Naive B cell (primary cell): Measurements from ENCODE around the gene MTA1. TPM values are rescaled to one million over a fixed set of nuclear protein-coding genes. Genes with fewer than 3 reads are reported as not detected.

Experiments
- ATAC-seq, 2 donors: fragments of 150-1000 bp; cut with Tn5 transposase; 2 replicates each; pipeline ENCODE4 v1.10.0; 2021; ENCODE audit warnings: low read depth in 2 of 2, mild to moderate bottlenecking in 2 of 2, moderate library complexity in 2 of 2
- DNase-seq: peaks from one replicate; pipeline ENCODE4 v3.0.0; 2022
- H3K27ac Mint-ChIP-seq, 6 donors: one replicate each; pipeline ENCODE4 v1.8.0; 2020 to 2022; ENCODE audit warnings: mild to moderate bottlenecking in 6 of 6, mixed read lengths in 6 of 6, moderate library complexity in 5 of 6, inconsistent platforms in 2 of 6
- H3K27me3 Mint-ChIP-seq, 3 donors: one replicate each; pipeline ENCODE4 v1.8.0; 2021 to 2022; ENCODE audit warnings: mixed read lengths in 3 of 3, mild to moderate bottlenecking in 1 of 3
- H3K36me3 Mint-ChIP-seq, 2 donors: one replicate each; pipeline ENCODE4 v1.8.0; 2020 to 2022; ENCODE audit warnings: mixed read lengths in 2 of 2, inconsistent platforms in 1 of 2, mild to moderate bottlenecking in 1 of 2
- H3K4me1 Mint-ChIP-seq, 3 donors: one replicate each; pipeline ENCODE4 v1.8.0; 2020 to 2022; ENCODE audit warnings: mixed read lengths in 3 of 3, inconsistent platforms in 1 of 3, mild to moderate bottlenecking in 1 of 3, moderate library complexity in 1 of 3
- H3K4me3 Mint-ChIP-seq, 8 donors: one replicate each; pipeline ENCODE4 v1.8.0; 2020 to 2022; ENCODE audit warnings: mild to moderate bottlenecking in 8 of 8, mixed read lengths in 8 of 8, moderate library complexity in 8 of 8, inconsistent platforms in 2 of 8
- H3K9me3 Mint-ChIP-seq, 7 donors: one replicate each; pipeline ENCODE4 v1.8.0; 2020 to 2022; ENCODE audit warnings: mixed read lengths in 7 of 7, mild to moderate bottlenecking in 5 of 7, inconsistent platforms in 2 of 7, moderate library complexity in 1 of 7
- polyA plus RNA-seq, 6 donors: library from polyadenylated mRNA; unstranded; fragments of 300-500 nt; fragmentation: Illumina TruSeq; gene quantifications; one replicate each; pipeline ENCODE4 v1.2.3, GENCODE V29; 2021; ENCODE audit warnings: low read depth in 6 of 6

The MTA1 gene
- polyA plus RNA-seq = 1 to 10 TPM; 3.3 to 6.3 (median 4.7) TPM

DNA sequence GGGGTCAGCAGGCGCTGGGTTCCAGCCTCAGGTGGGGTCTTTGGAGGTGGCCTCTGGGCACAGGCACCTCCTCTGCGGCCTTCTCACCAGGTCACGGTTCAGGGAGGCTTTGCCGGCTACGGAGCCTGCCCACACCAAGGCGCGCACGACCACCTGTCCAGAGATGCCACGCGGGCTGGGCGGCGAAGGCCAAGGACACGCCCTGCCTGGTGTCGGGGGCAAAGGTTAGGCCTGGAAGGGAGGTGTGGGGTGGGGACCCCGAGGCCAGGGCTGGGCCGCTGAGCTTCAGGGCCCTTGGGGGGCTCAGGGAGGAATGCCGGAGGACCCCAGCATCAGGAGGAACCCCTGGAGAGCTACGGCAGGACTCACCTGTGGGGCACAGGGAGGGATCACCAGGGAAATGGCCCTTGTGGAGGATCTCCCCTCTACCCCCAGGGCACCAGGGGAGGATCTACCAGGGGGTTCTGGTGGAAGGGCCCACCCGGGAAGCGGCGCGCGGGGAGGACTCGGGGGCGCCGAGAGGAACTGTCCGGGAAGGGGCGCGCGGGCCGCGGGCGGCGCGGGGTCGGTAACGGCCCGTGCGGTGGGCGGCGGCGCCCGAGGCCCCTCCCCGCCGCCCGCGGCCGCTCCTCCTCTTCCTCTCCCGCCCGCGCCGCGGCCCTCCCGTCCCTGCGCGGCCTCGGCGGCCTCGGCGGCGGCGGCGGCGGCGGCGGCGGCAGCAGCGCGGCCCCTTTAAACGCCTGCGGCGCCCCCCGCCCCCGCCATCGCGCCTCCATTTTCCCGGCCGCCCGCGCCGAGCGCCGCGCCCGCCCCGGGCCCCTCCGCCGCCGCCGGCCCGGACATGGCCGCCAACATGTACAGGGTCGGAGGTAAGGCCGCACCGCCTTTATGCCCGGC, at the start of gene MTA1:
TSS of gene MTA1 (plus strand) at position 633 of the 897 bp plus-strand sequence. CDS start at position 842, 209 bp downstream.
- H3K4me3 Mint-ChIP-seq = peak within 1 kb of the TSS; percentile 80 to 93 (median 90)
- H3K27ac Mint-ChIP-seq = peak within 1 kb of the TSS; percentile 44 to 90 (median 84)
- H3K4me1 Mint-ChIP-seq = peaks cover 27 to 38% (median 31%) of the 10 kb centered on the region in 3 donors
- H3K27me3 Mint-ChIP-seq = peaks cover 0 to 9% (median 0%) of the 10 kb centered on the region in 3 donors
- H3K36me3 Mint-ChIP-seq = no peaks in the 10 kb centered on the region
- H3K9me3 Mint-ChIP-seq = no peaks in the 10 kb centered on the region
- DNase-seq = peak; percentile 48
- peak; percentile 56 to 57 for ATAC-seq

GRCh38 chr14:105374389-105374788, 45.2 kb upstream of the MTA1 start:
- no peaks in the 10 kb centered on the region for H3K36me3 Mint-ChIP-seq
- no peaks in the 10 kb centered on the region for H3K27me3 Mint-ChIP-seq
- no peak for ATAC-seq
- peaks cover 13 to 23% (median 16%) of the 10 kb centered on the region in 3 donors for H3K4me1 Mint-ChIP-seq
- H3K4me3 Mint-ChIP-seq = no peak overlapping the region
- DNase-seq = no peak
- H3K27ac Mint-ChIP-seq = no peak overlapping the region
- H3K9me3 Mint-ChIP-seq = peaks cover 0 to 4% (median 0%) of the 10 kb centered on the region in 7 donors

DNA sequence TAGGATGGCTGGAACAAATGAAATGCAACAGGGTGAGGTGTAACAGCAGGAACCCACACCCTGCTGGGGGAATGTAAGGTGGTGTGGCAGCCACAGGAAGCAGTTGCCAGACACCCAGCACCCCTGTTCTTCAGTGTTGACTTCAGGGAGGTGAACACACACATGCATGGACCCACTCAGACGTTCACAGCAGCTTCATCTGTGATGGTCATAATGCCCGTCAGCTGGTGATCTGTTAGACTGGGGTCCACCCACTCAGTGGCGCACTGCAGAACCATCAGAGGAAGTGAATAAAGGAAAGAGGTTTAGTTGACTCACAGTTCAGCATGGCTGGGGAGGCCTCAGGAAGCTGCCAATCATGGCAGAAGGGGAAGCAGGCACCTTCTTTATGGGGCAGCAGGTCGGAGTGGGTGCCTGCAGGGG, 44.0 kb upstream of the MTA1 start:
- no peak for DNase-seq
- peaks cover 13 to 22% (median 15%) of the 10 kb centered on the region in 3 donors for H3K4me1 Mint-ChIP-seq
- H3K4me3 Mint-ChIP-seq = peak overlapping the region in 1 of 8 donors; percentile 37
- no peaks in the 10 kb centered on the region for H3K36me3 Mint-ChIP-seq
- H3K27me3 Mint-ChIP-seq = no peaks in the 10 kb centered on the region
- H3K9me3 Mint-ChIP-seq = peaks cover 0 to 4% (median 0%) of the 10 kb centered on the region in 7 donors
- ATAC-seq = peak; percentile 22 to 25
- no peak overlapping the region for H3K27ac Mint-ChIP-seq

DNA sequence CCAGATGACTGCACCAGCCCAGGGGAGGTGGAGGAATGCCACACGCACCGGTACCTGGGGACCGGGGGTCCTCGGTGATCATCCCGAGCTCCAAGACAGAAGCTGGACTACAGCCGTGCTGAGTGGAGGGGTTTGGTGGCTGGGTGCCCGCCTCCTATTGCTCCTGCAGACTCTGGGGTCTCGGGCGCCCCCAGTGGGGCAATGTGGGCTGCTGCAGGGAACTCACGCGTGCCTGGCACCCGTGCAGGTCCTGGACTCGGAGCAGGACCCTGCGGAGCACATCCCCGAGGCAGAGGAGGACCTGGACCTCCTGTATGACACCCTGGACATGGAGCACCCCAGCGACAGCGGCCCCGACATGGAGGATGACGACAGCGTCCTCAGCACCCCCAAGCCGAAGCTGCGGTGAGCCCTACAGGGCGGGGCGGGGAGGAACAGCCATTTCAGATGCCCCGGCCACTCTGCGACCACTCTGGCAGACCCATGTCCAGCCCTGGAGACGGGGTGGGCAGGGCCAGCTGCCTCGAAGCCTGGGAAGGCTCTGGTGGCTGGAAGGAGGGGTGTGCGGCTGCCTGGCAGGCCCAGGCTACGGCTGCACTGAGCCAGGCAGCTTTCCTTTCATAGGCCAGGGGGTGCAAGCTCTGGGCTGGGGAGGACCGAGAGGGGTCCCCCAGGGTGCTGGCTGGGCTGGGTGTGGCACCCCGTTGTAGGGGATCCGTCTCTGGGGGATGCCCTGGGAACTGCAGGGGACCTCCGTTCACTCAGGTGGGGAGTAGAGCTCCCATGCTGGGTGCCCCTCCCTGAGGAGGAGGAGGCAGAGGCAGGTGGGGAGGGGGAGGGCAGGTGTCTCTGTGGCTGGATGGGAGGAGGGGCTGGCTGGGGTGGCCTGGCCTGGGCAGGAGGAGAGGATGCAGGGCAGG, 42.8 kb upstream of the MTA1 start:
- ATAC-seq (no peak), DNase-seq (no peak)
- Mint-ChIP-seq H3K4me3 (no peak overlapping the region), H3K27ac (no peak overlapping the region), H3K4me1 (peaks cover 9 to 16% (median 10%) of the 10 kb centered on the region in 3 donors), H3K36me3 (no peaks in the 10 kb centered on the region), H3K27me3 (no peaks in the 10 kb centered on the region), H3K9me3 (peaks cover 0 to 4% (median 0%) of the 10 kb centered on the region in 7 donors)

DNA sequence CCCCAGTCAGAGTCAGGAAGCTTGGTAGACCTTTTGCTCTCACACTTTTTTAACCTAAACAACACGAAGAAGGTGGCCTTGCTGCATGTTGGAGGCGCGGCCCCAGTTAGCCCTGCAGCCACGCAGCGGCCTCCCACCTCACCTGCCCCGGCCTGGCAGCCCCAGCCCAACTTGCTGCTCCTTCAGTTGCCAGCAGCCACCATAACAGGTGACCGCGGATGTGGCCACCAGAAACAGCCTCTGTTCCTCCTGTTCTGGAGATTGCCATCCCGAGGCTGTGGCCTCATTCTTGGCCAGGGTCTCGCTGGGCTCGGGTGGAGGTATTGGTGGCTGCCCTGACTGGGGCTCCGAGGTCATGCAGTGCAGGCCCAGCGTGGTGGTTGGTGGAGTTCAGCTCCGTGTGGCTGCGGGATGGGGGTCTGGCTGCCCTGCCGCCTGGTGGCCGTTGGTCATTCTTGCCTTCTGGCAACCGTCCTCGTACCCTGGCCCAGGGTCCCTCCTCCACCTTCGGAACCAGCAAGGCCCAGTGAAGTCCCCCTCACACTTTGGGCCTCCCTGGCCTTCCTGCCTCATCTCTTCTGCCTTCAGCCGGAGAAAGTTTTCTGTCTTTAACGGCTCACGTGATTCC, 42.0 kb upstream of the MTA1 start:
- H3K36me3 Mint-ChIP-seq = no peaks in the 10 kb centered on the region
- peaks cover 0 to 4% (median 0%) of the 10 kb centered on the region in 7 donors for H3K9me3 Mint-ChIP-seq
- DNase-seq = no peak
- H3K27me3 Mint-ChIP-seq = no peaks in the 10 kb centered on the region
- no peak overlapping the region for H3K4me3 Mint-ChIP-seq
- peaks cover 9 to 16% (median 10%) of the 10 kb centered on the region in 3 donors for H3K4me1 Mint-ChIP-seq
- no peak for ATAC-seq
- no peak overlapping the region for H3K27ac Mint-ChIP-seq

- no peak overlapping the region for H3K4me3 Mint-ChIP-seq
- no peaks in the 10 kb centered on the region for H3K27me3 Mint-ChIP-seq
- H3K36me3 Mint-ChIP-seq = no peaks in the 10 kb centered on the region
- H3K27ac Mint-ChIP-seq = no peak overlapping the region
- H3K9me3 Mint-ChIP-seq = peaks cover 0 to 4% (median 0%) of the 10 kb centered on the region in 7 donors
- no peak for DNase-seq
- ATAC-seq = no peak
- peaks cover 9 to 16% (median 9%) of the 10 kb centered on the region in 3 donors for H3K4me1 Mint-ChIP-seq
Measured at GRCh38 chr14:105378199-105378598, 41.4 kb upstream of the MTA1 start.

- Mint-ChIP-seq H3K36me3 (no peaks in the 10 kb centered on the region), H3K27me3 (no peaks in the 10 kb centered on the region), H3K9me3 (peaks cover 0 to 4% (median 0%) of the 10 kb centered on the region in 7 donors), H3K4me1 (peaks cover 8 to 16% (median 9%) of the 10 kb centered on the region in 3 donors), H3K4me3 (no peak overlapping the region), H3K27ac (peak overlapping the region in 1 of 6 donors; percentile 66)
- no peak for DNase-seq
- ATAC-seq = no peak
Measured at GRCh38 chr14:105378873-105379685, 40.5 kb upstream of the MTA1 start.

DNA sequence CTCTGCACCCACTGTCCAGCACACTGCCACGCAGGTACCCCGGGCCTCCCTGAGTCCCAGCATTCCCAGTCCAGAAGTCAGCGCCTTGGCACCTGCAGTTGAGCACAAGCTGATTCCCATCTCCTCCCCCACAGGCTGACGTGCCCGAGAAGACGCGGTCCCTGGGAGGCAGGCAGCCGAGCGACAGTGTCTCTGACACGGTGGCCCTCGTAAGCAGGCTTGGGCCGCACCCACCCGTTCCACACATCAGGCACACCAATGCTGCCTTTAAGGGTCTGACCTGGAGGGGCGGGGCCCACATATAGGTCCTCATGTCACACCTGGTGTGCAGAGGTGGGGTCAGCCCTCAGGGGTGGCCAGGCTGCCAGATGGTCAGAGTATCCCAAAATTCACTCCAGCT, 39.7 kb upstream of the MTA1 start:
- Mint-ChIP-seq H3K36me3 (no peaks in the 10 kb centered on the region), H3K9me3 (peaks cover 0 to 4% (median 0%) of the 10 kb centered on the region in 7 donors), H3K27ac (no peak overlapping the region), H3K27me3 (no peaks in the 10 kb centered on the region), H3K4me1 (peaks cover 8 to 16% (median 9%) of the 10 kb centered on the region in 3 donors), H3K4me3 (peak overlapping the region in 1 of 8 donors; percentile 5)
- DNase-seq (no peak), ATAC-seq (no peak)

DNA sequence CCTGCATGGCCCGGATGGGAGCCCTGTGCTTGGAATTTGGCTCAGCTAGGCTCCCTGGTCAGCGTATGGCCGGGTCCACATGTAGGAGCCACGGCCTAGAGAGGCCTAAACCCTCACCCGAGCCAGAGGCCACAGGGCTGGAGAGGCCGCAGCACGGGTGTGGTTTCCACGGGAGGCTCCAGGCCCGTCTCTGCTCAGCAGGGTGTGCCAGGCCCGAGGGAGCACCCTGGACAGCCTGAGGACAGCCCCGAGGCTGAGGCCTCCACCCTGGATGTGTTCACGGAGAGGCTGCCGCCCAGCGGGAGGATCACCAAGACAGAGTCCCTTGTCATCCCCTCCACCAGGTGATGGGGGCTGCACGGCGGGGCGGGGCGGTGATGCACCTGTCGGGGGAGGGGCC, 38.9 kb upstream of the MTA1 start:
- H3K9me3 Mint-ChIP-seq = peaks cover 0 to under 1% (median 0%) of the 10 kb centered on the region in 7 donors
- H3K27ac Mint-ChIP-seq = no peak overlapping the region
- H3K36me3 Mint-ChIP-seq = no peaks in the 10 kb centered on the region
- ATAC-seq (no peak), DNase-seq (no peak)
- no peak overlapping the region for H3K4me3 Mint-ChIP-seq
- H3K27me3 Mint-ChIP-seq = no peaks in the 10 kb centered on the region
- H3K4me1 Mint-ChIP-seq = peaks cover 4 to 12% (median 5%) of the 10 kb centered on the region in 3 donors

DNA sequence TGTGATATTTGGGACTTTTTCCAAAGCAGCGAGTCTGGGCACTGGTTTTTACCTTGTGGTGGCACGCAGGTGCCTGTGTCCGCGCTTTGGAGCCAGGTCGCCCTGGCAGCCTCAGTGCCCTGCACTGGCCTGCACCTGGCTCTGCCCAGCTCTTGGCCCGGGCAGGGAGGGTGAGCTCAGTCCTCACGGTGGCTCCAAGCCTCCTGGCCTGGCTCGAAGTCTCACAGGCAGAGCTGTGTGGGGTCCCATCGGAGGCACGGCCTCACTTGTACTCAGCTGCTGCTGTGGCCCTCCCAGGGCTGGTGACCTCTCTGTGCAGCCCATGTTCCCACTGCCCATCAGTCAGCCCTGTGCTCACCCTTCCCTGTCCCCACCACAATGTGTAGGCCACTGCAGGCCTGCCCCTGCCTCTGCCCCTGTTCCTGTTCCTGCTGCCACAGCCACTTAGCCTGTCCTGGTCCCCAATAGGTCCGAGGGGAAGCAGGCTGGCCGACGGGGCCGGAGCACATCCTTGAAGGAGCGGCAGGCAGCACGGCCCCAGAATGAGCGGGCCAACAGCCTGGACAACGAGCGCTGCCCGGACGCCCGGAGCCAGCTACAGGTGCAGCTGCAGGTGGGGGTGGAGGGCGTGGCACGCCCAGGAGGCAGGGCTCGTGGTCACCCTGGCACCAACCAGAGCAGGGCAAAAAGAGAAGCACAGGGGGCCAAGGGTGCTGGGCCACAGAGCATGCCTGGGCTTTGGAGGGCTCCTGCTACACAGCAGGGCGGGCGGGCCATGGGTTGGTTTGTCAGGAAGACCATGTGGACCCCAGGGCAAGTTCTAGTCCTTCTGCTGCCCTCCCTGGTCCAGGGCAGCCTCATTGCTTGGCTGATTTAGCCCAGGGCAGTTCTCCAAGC, 37.9 kb upstream of the MTA1 start:
- Mint-ChIP-seq H3K27ac (no peak overlapping the region), H3K36me3 (no peaks in the 10 kb centered on the region), H3K4me1 (peaks cover 0 to 6% (median 0%) of the 10 kb centered on the region in 3 donors), H3K27me3 (no peaks in the 10 kb centered on the region), H3K4me3 (no peak overlapping the region), H3K9me3 (no peaks in the 10 kb centered on the region)
- no peak for DNase-seq
- no peak for ATAC-seq

GRCh38 chr14:105382343-105383082, 37.1 kb upstream of the MTA1 start:
- ATAC-seq (no peak), DNase-seq (no peak)
- Mint-ChIP-seq H3K9me3 (no peaks in the 10 kb centered on the region), H3K27ac (no peak overlapping the region), H3K4me1 (peaks cover 0 to 6% (median 0%) of the 10 kb centered on the region in 3 donors), H3K36me3 (no peaks in the 10 kb centered on the region), H3K4me3 (no peak overlapping the region), H3K27me3 (no peaks in the 10 kb centered on the region)
